ENCODE data around the gene SPTBN2.

The SPTBN2 gene

GRCh38 chr11:66708094-66708493 is 20.9 kb downstream of the SPTBN2 start:
- no peak for TF ChIP-seq JUND (IDR thresholded peaks at IDR 0.05; ENCODE audit: low read depth)
- in situ Hi-C loops (cut with HindIII; ENCODE audit: low pct_unique_long_range_greater_than_20kb, low sequenced_read_pairs) = no loop called here
- DNase-seq (ENCODE audit: low read depth in 1 of 2, low spot score in 1 of 2) = no peak

GRCh38 chr11:66707486-66707885 is 21.5 kb downstream of the SPTBN2 start:
- no peak for TF ChIP-seq JUND (IDR thresholded peaks at IDR 0.05; ENCODE audit: low read depth)
- in situ Hi-C loops (cut with HindIII; ENCODE audit: low pct_unique_long_range_greater_than_20kb, low sequenced_read_pairs) = no loop called here
- no peak for DNase-seq (ENCODE audit: low read depth in 1 of 2, low spot score in 1 of 2)

GRCh38 chr11:66706989-66707388 is 22.0 kb downstream of the SPTBN2 start:
- TF ChIP-seq JUND (IDR thresholded peaks at IDR 0.05; ENCODE audit: low read depth) = no peak
- in situ Hi-C loops (cut with HindIII; ENCODE audit: low pct_unique_long_range_greater_than_20kb, low sequenced_read_pairs) = no loop called here
- DNase-seq (ENCODE audit: low read depth in 1 of 2, low spot score in 1 of 2) = no peak

- no peak for TF ChIP-seq JUND (IDR thresholded peaks at IDR 0.05; ENCODE audit: low read depth)
- DNase-seq (ENCODE audit: low read depth in 1 of 2, low spot score in 1 of 2) = no peak
- in situ Hi-C loops (cut with HindIII; ENCODE audit: low pct_unique_long_range_greater_than_20kb, low sequenced_read_pairs) = no loop called here
Measured at GRCh38 chr11:66705587-66706335, 23.3 kb downstream of the SPTBN2 start.

- in situ Hi-C loops (cut with HindIII; ENCODE audit: low pct_unique_long_range_greater_than_20kb, low sequenced_read_pairs) = no loop called here
- DNase-seq (ENCODE audit: low read depth in 1 of 2, low spot score in 1 of 2) = no peak
- TF ChIP-seq JUND (IDR thresholded peaks at IDR 0.05; ENCODE audit: low read depth) = no peak
Measured at GRCh38 chr11:66704659-66705360, 24.2 kb downstream of the SPTBN2 start.

GRCh38 chr11:66701432-66702240 is 27.4 kb downstream of the SPTBN2 start:
- TF ChIP-seq JUND (IDR thresholded peaks at IDR 0.05; ENCODE audit: low read depth) = no peak
- no peak for DNase-seq (ENCODE audit: low read depth in 1 of 2, low spot score in 1 of 2)
- in situ Hi-C loops (cut with HindIII; ENCODE audit: low pct_unique_long_range_greater_than_20kb, low sequenced_read_pairs) = no loop called here

GRCh38 chr11:66700742-66701141 is 28.3 kb downstream of the SPTBN2 start:
- TF ChIP-seq JUND (IDR thresholded peaks at IDR 0.05; ENCODE audit: low read depth) = no peak
- DNase-seq (ENCODE audit: low read depth in 1 of 2, low spot score in 1 of 2) = no peak
- in situ Hi-C loops (cut with HindIII; ENCODE audit: low pct_unique_long_range_greater_than_20kb, low sequenced_read_pairs) = no loop called here

GRCh38 chr11:66700337-66700736 is 28.7 kb downstream of the SPTBN2 start:
- TF ChIP-seq JUND (IDR thresholded peaks at IDR 0.05; ENCODE audit: low read depth) = no peak
- in situ Hi-C loops (cut with HindIII; ENCODE audit: low pct_unique_long_range_greater_than_20kb, low sequenced_read_pairs) = no loop called here
- no peak for DNase-seq (ENCODE audit: low read depth in 1 of 2, low spot score in 1 of 2)

- no peak for TF ChIP-seq JUND (IDR thresholded peaks at IDR 0.05; ENCODE audit: low read depth)
- DNase-seq (ENCODE audit: low read depth in 1 of 2, low spot score in 1 of 2) = no peak
- in situ Hi-C loops (cut with HindIII; ENCODE audit: low pct_unique_long_range_greater_than_20kb, low sequenced_read_pairs) = no loop called here
Measured at GRCh38 chr11:66698491-66698890, 30.5 kb downstream of the SPTBN2 start.

GRCh38 chr11:66697988-66698387 is 31.0 kb downstream of the SPTBN2 start:
- no peak for TF ChIP-seq JUND (IDR thresholded peaks at IDR 0.05; ENCODE audit: low read depth)
- in situ Hi-C loops (cut with HindIII; ENCODE audit: low pct_unique_long_range_greater_than_20kb, low sequenced_read_pairs) = no loop called here
- DNase-seq (ENCODE audit: low read depth in 1 of 2, low spot score in 1 of 2) = no peak

GRCh38 chr11:66696146-66696545 is 32.9 kb downstream of the SPTBN2 start:
- in situ Hi-C loops (cut with HindIII; ENCODE audit: low pct_unique_long_range_greater_than_20kb, low sequenced_read_pairs) = no loop called here

GRCh38 chr11:66694732-66695207 is 34.2 kb downstream of the SPTBN2 start:
- no peak for TF ChIP-seq JUND (IDR thresholded peaks at IDR 0.05; ENCODE audit: low read depth)
- in situ Hi-C loops (cut with HindIII; ENCODE audit: low pct_unique_long_range_greater_than_20kb, low sequenced_read_pairs) = no loop called here
- peak; percentile 95 to 99 for DNase-seq (ENCODE audit: low read depth in 1 of 2, low spot score in 1 of 2)

More at GRCh38 chr11:66696146-66696545, 32.9 kb downstream of the SPTBN2 start:
- DNase-seq (ENCODE audit: low read depth in 1 of 2, low spot score in 1 of 2) = no peak
- no peak for TF ChIP-seq JUND (IDR thresholded peaks at IDR 0.05; ENCODE audit: low read depth)

GRCh38 chr11:66694056-66694410 is 35.0 kb downstream of the SPTBN2 start:
- in situ Hi-C loops (cut with HindIII; ENCODE audit: low pct_unique_long_range_greater_than_20kb, low sequenced_read_pairs) = no loop called here
- TF ChIP-seq JUND (IDR thresholded peaks at IDR 0.05; ENCODE audit: low read depth) = no peak
- DNase-seq (ENCODE audit: low read depth in 1 of 2, low spot score in 1 of 2) = no peak
